NOMO-1 treated with DMSO at 0.1 percent for 48 hours (cell line): ENCODE data around the gene MINDY4.

Source experiments
- DNase-seq: peaks from one replicate; lab custom pipeline; 2025; ENCODE audit not compliant: unreplicated experiment; lab: John Stamatoyannopoulos, UW

The MINDY4 gene

DNA sequence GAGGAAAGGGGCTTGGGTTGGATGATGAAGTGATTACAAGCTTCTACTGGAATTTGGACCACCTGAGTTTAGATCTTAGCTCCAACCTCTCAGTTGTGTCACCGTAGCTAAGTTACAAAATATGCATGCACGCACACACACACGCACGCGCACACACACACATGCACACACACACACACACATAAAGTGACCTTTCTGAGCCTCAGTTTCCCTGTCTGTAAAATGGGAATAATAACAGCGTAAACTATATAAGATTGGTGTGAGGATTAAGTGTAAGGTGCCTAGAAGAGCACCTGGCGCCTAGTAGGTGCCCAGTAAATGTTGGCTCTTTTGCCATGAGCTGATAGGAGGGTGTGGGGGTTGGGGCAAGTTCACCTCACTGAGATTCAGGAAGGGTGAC is 127.8 kb downstream of the MINDY4 start:
- no peak for DNase-seq

DNA sequence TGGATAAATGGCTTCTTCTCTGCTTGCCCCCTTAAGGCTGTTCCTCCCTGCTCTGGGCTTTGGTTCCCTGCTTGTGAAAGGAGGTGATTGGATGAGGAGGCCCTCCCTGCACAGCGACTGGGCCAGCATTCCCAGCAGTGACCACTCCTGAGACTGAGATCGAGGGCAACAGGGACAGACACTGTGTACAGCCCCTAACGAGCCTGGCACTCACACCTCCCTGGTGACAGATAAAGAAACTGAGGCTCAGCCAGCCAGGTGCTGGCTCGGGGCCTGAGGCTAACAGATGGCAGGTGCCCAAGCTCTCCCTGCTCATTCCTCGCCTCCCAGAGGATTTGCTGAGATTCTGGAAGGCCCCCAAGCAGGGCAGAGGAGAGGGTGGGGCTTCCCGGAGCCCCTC is 128.4 kb downstream of the MINDY4 start:
- no peak for DNase-seq

DNA sequence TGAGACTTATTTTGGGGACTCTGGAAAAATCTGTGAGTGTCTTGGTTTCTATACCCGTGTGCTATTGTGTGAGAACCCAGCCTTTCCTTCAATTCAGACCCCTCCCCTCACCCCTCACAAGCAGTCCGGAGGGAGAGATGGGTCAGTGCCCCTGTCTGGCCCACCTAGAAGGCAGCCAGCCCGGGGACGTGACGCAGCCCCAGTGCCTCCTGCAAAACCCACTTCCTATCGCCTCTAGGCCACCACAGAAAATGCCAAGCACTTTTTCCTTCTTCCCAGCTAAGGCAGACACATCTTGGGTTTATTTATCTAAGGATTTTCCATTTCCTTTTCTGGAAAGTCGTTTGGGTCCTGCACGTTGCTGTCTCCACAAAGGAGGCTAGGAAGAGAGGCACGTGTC is 128.8 kb downstream of the MINDY4 start:
- DNase-seq: no peak

DNA sequence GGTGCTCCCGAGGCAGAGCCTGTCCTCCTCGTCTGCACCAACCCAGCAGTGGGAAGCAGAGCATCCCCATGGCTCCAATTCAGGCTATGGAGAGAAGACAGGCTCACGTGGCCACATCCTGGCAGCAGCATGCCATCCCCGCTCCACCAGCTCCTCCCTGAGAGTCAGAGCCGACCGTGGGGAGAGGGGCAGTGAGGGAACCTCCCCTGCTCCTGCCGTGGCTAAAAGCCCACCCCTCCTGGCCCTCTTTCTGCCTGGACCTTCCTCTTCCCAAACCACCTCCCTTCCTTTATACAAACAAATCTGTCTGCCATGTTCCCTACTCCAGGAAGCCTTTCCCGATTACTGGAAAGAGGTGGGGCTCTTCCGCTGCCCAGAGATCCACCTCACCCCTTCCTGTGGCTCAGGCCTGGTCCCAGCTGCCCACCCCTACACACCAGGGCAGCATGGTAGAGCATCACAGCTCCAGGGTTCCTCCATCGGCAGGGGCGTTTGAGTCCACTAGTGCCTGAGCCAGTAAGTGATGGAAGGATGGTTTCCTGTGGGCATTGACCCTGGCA is 129.7 kb downstream of the MINDY4 start:
- DNase-seq: no peak

GRCh38 chr7:30901856-30902255 is 130.6 kb downstream of the MINDY4 start:
- no peak for DNase-seq

DNA sequence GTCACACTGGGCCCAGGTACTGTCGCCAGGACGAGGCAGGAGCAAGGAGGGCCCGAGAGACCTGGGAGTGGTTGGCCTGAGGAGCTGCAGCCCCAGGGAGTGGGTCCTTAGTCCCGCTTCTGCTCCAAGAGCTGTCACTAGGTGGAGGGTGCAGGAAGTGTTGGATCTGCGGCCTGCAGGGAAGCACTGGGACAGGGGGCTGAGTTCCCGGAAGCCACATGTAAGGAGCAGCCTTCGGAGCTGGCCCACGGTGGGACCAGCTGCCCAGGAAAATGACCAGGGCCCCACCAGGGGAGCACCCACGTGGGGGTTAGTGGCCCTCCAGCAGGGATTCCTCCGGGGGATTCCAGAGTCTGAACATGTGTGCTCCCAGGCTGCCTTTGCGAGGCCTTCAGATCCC is 131.2 kb downstream of the MINDY4 start:
- DNase-seq: no peak

GRCh38 chr7:30903146-30903545 is 131.9 kb downstream of the MINDY4 start:
- DNase-seq: no peak

DNA sequence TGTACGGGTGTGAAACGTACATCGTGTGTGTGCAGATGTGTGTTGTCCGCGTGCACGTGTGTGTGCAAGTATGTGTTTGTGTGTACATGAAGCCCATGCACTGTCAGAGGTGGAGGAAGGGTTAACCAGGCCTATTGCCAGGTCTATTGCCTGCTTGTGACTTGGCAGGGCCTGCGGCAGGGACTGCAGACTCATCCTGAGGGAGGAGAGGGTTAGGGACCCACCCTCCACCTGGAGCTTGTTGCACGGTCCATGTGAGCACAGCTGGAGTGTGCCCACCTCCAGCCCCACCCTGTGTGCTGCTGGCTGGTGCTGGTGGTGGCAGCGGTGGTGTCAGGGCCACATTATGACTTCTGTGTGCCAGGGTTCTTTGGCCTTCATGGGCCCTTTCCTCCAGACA is 133.3 kb downstream of the MINDY4 start:
- no peak for DNase-seq

GRCh38 chr7:30905078-30906012 is 134.1 kb downstream of the MINDY4 start:
- no peak for DNase-seq

- DNase-seq: no peak
Measured at GRCh38 chr7:30906014-30906413, 134.8 kb downstream of the MINDY4 start.

- DNase-seq: no peak
Measured at GRCh38 chr7:30906515-30907240, 135.5 kb downstream of the MINDY4 start.

DNA sequence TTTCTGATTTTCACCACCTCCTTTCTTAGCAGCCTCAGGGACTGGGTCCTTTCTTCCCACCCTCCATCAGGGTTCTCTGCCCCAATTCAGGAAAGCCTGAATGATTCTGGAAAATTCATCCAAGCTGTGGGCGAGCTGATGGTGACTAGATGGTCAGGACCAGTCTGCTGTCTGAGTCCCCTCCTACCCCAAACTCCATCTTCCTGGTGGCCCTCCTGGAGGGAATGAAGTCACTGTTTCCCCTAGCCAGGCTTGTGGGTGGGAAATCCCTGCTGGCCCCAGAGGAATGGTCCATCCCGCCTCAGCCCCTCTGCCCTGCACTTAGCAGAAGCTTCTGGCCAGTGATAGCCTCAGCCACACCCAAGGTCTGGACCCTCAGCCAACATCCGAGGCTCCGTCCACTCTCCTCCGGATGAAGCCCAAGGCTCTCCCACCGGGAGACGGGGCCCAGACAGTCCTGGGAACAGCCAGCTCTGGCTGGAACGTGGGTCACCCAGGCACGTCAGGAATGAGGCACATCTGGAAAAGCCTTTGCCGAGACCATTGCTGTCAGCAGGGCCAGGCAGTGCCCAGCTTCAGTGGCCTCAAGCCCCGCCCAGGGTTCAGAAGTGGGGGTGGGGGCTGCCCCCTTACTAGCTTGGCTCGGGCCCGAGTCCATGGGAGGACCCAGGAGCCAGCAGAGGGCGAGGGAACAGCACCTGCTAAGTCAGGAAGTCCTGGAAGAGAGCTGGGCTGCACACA is 136.5 kb downstream of the MINDY4 start:
- DNase-seq: no peak

- DNase-seq: no peak
Measured at GRCh38 chr7:30908681-30909080, 137.5 kb downstream of the MINDY4 start.

- DNase-seq: no peak
Measured at GRCh38 chr7:30909431-30909830, 138.2 kb downstream of the MINDY4 start.

GRCh38 chr7:30910411-30911073 is 139.3 kb downstream of the MINDY4 start:
- peak; percentile 7 for DNase-seq

DNA sequence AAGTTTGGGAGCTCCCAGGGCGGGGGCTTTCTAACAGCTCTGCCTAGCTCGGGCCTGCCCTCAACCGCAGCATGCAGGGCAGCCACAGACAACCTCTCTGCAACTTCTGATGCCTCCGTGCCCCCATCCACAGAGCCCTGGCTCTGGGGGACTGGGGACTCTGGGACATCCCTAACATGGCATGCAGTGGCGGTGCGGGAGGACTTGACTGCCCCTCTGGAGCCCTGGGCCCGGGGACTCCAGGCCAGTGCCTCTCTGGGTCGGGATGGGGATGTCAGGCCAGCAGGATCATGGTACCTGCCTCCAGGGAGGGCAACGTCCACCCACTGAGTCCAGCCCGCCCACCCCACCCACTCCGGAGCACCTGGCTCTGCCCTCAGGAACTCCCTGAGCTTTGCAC is 139.9 kb downstream of the MINDY4 start:
- no peak for DNase-seq

GRCh38 chr7:30911561-30911969 is 140.3 kb downstream of the MINDY4 start, which contains the start of gene AQP1:
Gene AQP1 (plus strand): TSS chr7:30911853. CDS start chr7:30911910, 57 bp downstream.
- DNase-seq: no peak

- no peak for DNase-seq
Measured at GRCh38 chr7:30912021-30912730, 141.0 kb downstream of the MINDY4 start.

DNA sequence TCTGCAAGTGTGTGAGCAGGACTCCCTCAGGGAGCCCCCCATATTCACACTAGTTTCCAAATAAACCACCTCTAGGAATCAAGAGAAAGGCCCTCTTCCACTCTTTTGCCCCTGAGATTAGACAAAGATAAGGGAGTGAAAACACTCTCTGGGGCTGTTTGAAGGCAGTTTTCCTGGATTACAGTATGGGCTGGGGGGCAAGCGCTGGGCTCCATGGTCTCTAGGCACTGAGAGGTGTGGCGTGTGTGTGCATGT is 141.4 kb downstream of the MINDY4 start:
- DNase-seq: no peak
